Hematopoietic multipotent progenitor cell treated with erythropoietin and hydrocortisone succinate and interleukin-3 and kit ligand, for 4 days (in vitro differentiated cells): ENCODE data around the gene LRRK1.

Source experiments
- DNase-seq: peaks from one replicate; pipeline ENCODE4 v3.0.0-alpha.2; 2015

Gene LRRK1

DNA sequence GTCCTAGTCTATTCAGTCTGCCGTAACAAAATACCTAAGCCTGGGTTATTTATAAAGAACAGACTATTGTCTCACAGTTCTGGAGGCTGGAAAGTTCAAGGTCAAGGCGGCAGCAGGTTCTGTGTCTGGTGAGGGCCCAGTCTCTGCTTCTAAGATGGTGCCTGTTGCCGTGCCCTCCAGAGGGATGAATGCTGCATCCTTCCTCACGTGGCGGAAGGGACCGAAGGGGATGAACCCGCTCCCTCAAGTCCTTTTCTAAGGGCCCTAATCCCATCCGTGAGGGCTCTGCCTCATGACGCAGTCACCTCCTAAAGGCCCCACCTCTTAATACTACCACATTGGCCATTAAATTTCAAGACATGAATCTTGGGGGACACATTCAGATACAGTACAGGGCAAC lies 199.0 kb downstream of the LRRK1 start:
- no peak for DNase-seq

DNA sequence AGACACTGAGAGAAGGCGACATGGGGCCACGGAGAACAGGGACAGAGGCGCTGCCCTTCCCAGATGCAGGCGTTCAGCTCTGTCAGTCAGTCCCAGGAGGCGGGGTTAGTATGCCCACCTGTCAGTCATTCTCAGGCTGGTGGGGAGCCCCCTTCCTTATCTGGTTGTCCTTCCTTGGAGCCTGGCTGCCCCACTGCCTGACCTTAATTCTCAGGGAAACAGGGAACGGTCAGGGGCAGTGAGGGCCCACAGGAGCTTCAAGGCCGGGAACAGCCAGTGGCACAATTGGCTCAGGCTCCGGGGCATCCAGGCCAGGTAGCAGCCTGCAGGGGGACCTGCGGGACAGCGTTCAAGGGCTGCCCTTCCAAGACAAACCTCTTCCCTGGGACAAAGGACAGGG lies 199.5 kb downstream of the LRRK1 start:
- no peak for DNase-seq

DNA sequence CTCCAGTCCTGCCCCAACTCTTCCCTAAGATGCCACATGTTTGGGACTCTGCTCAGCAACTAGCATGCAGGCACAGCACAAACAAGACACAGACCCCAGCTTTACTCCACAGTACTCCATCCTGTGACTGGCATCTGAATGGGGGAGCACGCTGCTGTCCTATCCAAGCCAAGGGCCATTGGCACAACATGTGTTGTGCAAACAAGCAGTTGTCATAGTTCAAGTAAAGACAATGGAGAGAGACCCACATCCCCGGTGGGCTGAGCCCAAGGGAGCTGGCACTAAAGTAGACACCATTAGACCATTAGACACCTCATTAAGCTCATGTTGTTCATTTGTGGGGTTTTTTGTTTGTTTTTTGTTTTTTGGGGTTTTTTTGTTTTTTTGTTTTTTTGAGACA lies 200.0 kb downstream of the LRRK1 start:
- no peak for DNase-seq
